ENCODE results near the gene MYL5. TPM values are rescaled to one million over a fixed set of nuclear protein-coding genes. Genes with fewer than 3 reads are reported as not detected.
A peak's percentile ranks its signal among the peaks of the same experiment; 100 is the strongest.
"Not testable (repeated sequence)": the region's sequence is repeated elsewhere in the genome, so short reads cannot be mapped to it uniquely, and the experiment has no call there.

MYL5 gene
- total RNA-seq, 1 experiment from 2014 or later, result 19.0 TPM

- not testable (repeated sequence) for DNase-seq (ENCODE audit: low spot score)
Measured at GRCh38 chr4:669806-670559, 4.4 kb upstream of the MYL5 start.

- DNase-seq (ENCODE audit: low spot score), result no peak
Measured at GRCh38 chr4:671769-672168, 2.6 kb upstream of the MYL5 start.

- DNase-seq (ENCODE audit: low spot score), result no peak
Measured at GRCh38 chr4:673349-674091, 822 bp upstream of the MYL5 start.

GRCh38 chr4:675036-675882 is 917 bp downstream of the MYL5 start:
- DNase-seq (ENCODE audit: low spot score), result no peak

GRCh38 chr4:675980-676870 is 1.9 kb downstream of the MYL5 start:
- DNase-seq (ENCODE audit: low spot score), result no peak

GRCh38 chr4:676871-677235 is 2.5 kb downstream of the MYL5 start:
- no peak for DNase-seq (ENCODE audit: low spot score)

GRCh38 chr4:677431-678293 is 3.3 kb downstream of the MYL5 start:
- DNase-seq (ENCODE audit: low spot score), result peak; percentile 19

GRCh38 chr4:678331-679103 is 4.2 kb downstream of the MYL5 start:
- DNase-seq (ENCODE audit: low spot score), result no peak

- DNase-seq (ENCODE audit: low spot score), result no peak
Measured at GRCh38 chr4:679104-679481, 4.8 kb downstream of the MYL5 start.

- DNase-seq (ENCODE audit: low spot score), result no peak
Measured at GRCh38 chr4:679629-680028, 5.3 kb downstream of the MYL5 start.

GRCh38 chr4:680091-680490 is 5.7 kb downstream of the MYL5 start:
- no peak for DNase-seq (ENCODE audit: low spot score)

- DNase-seq (ENCODE audit: low spot score), result no peak
Measured at GRCh38 chr4:680551-680927, 6.2 kb downstream of the MYL5 start.

- no peak for DNase-seq (ENCODE audit: low spot score)
Measured at GRCh38 chr4:680928-681645, 6.7 kb downstream of the MYL5 start.

GRCh38 chr4:681736-682451 is 7.6 kb downstream of the MYL5 start:
- no peak for DNase-seq (ENCODE audit: low spot score)

- DNase-seq (ENCODE audit: low spot score), result no peak
Measured at GRCh38 chr4:682490-683172, 8.3 kb downstream of the MYL5 start.

GRCh38 chr4:683247-683897 is 9.0 kb downstream of the MYL5 start:
- DNase-seq (ENCODE audit: low spot score), result no peak

- DNase-seq (ENCODE audit: low spot score), result peak; percentile 19
Measured at GRCh38 chr4:683982-684622, 9.8 kb downstream of the MYL5 start.

All from A172 (cell line).